ENCODE data around the gene GLO1.

The GLO1 gene

GRCh38 chr6:38658418-38659167, 44.4 kb downstream of the GLO1 start:
- H3K79me2 ChIP-seq (ENCODE audit: insufficient read depth, low read depth), result no peaks in the 10 kb centered on the region
- TF ChIP-seq CTCF (conservative IDR thresholded peaks at IDR 0.05; ENCODE audit: low read depth, low read length), result no peak
- H4K20me1 ChIP-seq (ENCODE audit: insufficient read depth), result no peaks in the 10 kb centered on the region
- no peaks in the 10 kb centered on the region for H3K4me1 ChIP-seq (ENCODE audit: low read depth, poor library complexity, severe bottlenecking)
- no peak overlapping the region for H3K27ac ChIP-seq
- H3K36me3 ChIP-seq (ENCODE audit: insufficient read depth), result no peaks in the 10 kb centered on the region
- no peaks in the 10 kb centered on the region for H3K27me3 ChIP-seq (ENCODE audit: insufficient read depth, low read depth)
- no peak overlapping the region for H3K9ac ChIP-seq
- no peak overlapping the region for H3K4me2 ChIP-seq
- no peak overlapping the region for H2AFZ ChIP-seq (ENCODE audit: low read depth)
- no peak overlapping the region for H3K4me3 ChIP-seq (IDR thresholded peaks at IDR 0.05; ENCODE audit: insufficient read depth, low read depth, low read length)

- Histone ChIP-seq H4K20me1 (ENCODE audit: insufficient read depth) (no peaks in the 10 kb centered on the region), H3K27me3 (ENCODE audit: insufficient read depth, low read depth) (no peaks in the 10 kb centered on the region), H3K79me2 (ENCODE audit: insufficient read depth, low read depth) (no peaks in the 10 kb centered on the region), H3K4me1 (ENCODE audit: low read depth, poor library complexity, severe bottlenecking) (no peaks in the 10 kb centered on the region), H3K9ac (no peak overlapping the region), H3K27ac (no peak overlapping the region), H3K4me3 (IDR thresholded peaks at IDR 0.05; ENCODE audit: insufficient read depth, low read depth, low read length) (no peak overlapping the region), H2AFZ (ENCODE audit: low read depth) (no peak overlapping the region), H3K36me3 (ENCODE audit: insufficient read depth) (no peaks in the 10 kb centered on the region), H3K4me2 (no peak overlapping the region)
- TF ChIP-seq CTCF (conservative IDR thresholded peaks at IDR 0.05; ENCODE audit: low read depth, low read length), result no peak
Measured at GRCh38 chr6:38656896-38657295, 46.0 kb downstream of the GLO1 start.

GRCh38 chr6:38654263-38654662, 48.7 kb downstream of the GLO1 start:
- no peak overlapping the region for H3K9ac ChIP-seq
- no peak for TF ChIP-seq CTCF (conservative IDR thresholded peaks at IDR 0.05; ENCODE audit: low read depth, low read length)

GRCh38 chr6:38651121-38651784, 51.7 kb downstream of the GLO1 start:
- Histone ChIP-seq H3K27me3 (ENCODE audit: insufficient read depth, low read depth) (no peaks in the 10 kb centered on the region), H3K4me2 (no peak overlapping the region), H3K36me3 (ENCODE audit: insufficient read depth) (no peaks in the 10 kb centered on the region), H3K79me2 (ENCODE audit: insufficient read depth, low read depth) (no peaks in the 10 kb centered on the region), H3K4me1 (ENCODE audit: low read depth, poor library complexity, severe bottlenecking) (peaks cover 5% of the 10 kb centered on the region), H2AFZ (ENCODE audit: low read depth) (no peak overlapping the region), H4K20me1 (ENCODE audit: insufficient read depth) (no peaks in the 10 kb centered on the region), H3K9ac (no peak overlapping the region), H3K4me3 (IDR thresholded peaks at IDR 0.05; ENCODE audit: insufficient read depth, low read depth, low read length) (no peak overlapping the region), H3K27ac (no peak overlapping the region)
- no peak for TF ChIP-seq CTCF (conservative IDR thresholded peaks at IDR 0.05; ENCODE audit: low read depth, low read length)

More at GRCh38 chr6:38654263-38654662, 48.7 kb downstream of the GLO1 start:
- Histone ChIP-seq H3K4me3 (IDR thresholded peaks at IDR 0.05; ENCODE audit: insufficient read depth, low read depth, low read length) (no peak overlapping the region), H3K27ac (no peak overlapping the region), H3K4me1 (ENCODE audit: low read depth, poor library complexity, severe bottlenecking) (no peaks in the 10 kb centered on the region), H2AFZ (ENCODE audit: low read depth) (no peak overlapping the region), H3K27me3 (ENCODE audit: insufficient read depth, low read depth) (no peaks in the 10 kb centered on the region), H3K4me2 (no peak overlapping the region), H3K79me2 (ENCODE audit: insufficient read depth, low read depth) (no peaks in the 10 kb centered on the region), H3K36me3 (ENCODE audit: insufficient read depth) (no peaks in the 10 kb centered on the region), H4K20me1 (ENCODE audit: insufficient read depth) (no peaks in the 10 kb centered on the region)

Data from KMS-11 (cell line).